GM12878 (cell line): ENCODE results near the gene TRAF3IP3. TPM values are rescaled to one million over a fixed set of nuclear protein-coding genes. Genes with fewer than 3 reads are reported as not detected.

Experiments used
- ATAC-seq: fragments of 200-7000 bp; cut with Tn5 transposase; 3 replicates; pipeline ENCODE4 v1.9.1; 2020; ENCODE audit warnings: mild to moderate bottlenecking, moderate library complexity
- BruUV-seq: library from RNA; stranded (reverse); fragments of 400-500 nt; replicated peaks from 2 replicates; lab custom pipeline; 2021; lab: Mats Ljungman, UMichigan
- CTCF ChIA-PET: fragments of 300-600 bp; sonication (Branson Sonifier 250); formaldehyde crosslinking; extraction: SDS; loops from one replicate; lab custom pipeline; 2021; ENCODE audit warnings: inconsistent platforms; lab: Yijun Ruan, JAX
- POLR2A ChIA-PET: fragments of 350-600 bp; formaldehyde crosslinking; extraction: SDS; loops from one replicate; lab custom pipeline; 2021; ENCODE audit warnings: inconsistent platforms; lab: Charles Lee
- RAD21 ChIA-PET: fragments of 300-600 bp; sonication (Branson Sonifier 250); formaldehyde crosslinking; loops from one replicate; lab custom pipeline; 2023; ENCODE audit warnings: antibody characterized with exemption; ENCODE audit not compliant: unreplicated experiment; lab: Charles Lee
- SMC1A ChIA-PET: fragments of 300-600 bp; sonication (Branson Sonifier 250); formaldehyde crosslinking; loops from one replicate; lab custom pipeline; 2023; ENCODE audit not compliant: unreplicated experiment, uncharacterized antibody; lab: Charles Lee
- DNase-seq: peaks from one replicate; pipeline ENCODE4 v3.0.0-alpha.2; 2011; ENCODE audit warnings: low read depth, low spot score
- FAIRE-seq: peaks from 3 replicates; lab custom pipeline; 2011; peaks lifted over from hg19 to GRCh38; lab: Jason Lieb, UNC
- H2AFZ ChIP-seq: 2 replicates; pipeline ENCODE4 v1.6.0; 2011; ENCODE audit warnings: low read depth, low read length, control low read depth; ENCODE audit not compliant: control insufficient read depth
- H3K27ac ChIP-seq: 2 replicates; pipeline ENCODE4 v1.5.1; 2011; ENCODE audit warnings: control low read depth; ENCODE audit not compliant: control insufficient read depth, insufficient read depth
- H3K27me3 ChIP-seq, 2 experiments: replicated peaks in 1 of 2; 2 replicates each; pipeline versions ENCODE4 v1.6.0 to v1.6.1; 2011; ENCODE audit warnings: low read length in 1 of 2; ENCODE audit not compliant: control insufficient read depth in 2 of 2, insufficient read depth in 2 of 2
- H3K36me3 ChIP-seq, 2 experiments: 2 replicates each; pipeline ENCODE4 v1.5.1; 2011; ENCODE audit warnings: low read length in 1 of 2; ENCODE audit not compliant: control insufficient read depth in 2 of 2, insufficient read depth in 2 of 2
- H3K4me1 ChIP-seq: 2 replicates; pipeline ENCODE4 v1.6.1; 2011; ENCODE audit warnings: mild to moderate bottlenecking, low read length, moderate library complexity, mixed read lengths; ENCODE audit not compliant: control insufficient read depth, insufficient read depth
- H3K4me2 ChIP-seq: 2 replicates; pipeline ENCODE4 v1.6.0; 2011; ENCODE audit warnings: control low read depth; ENCODE audit not compliant: control insufficient read depth, insufficient read depth
- H3K4me3 ChIP-seq: fragments of 200-600 bp; sonication (generic); 2 replicates; pipeline ENCODE4 v1.5.1; 2016
- H3K79me2 ChIP-seq: 2 replicates; pipeline ENCODE4 v1.6.0; 2011; ENCODE audit warnings: low read length; ENCODE audit not compliant: control insufficient read depth, insufficient read depth
- H3K9ac ChIP-seq: 2 replicates; pipeline ENCODE4 v1.8.0; 2011; ENCODE audit warnings: low read length, control low read depth, mixed read lengths; ENCODE audit not compliant: control insufficient read depth, insufficient read depth
- H3K9me3 ChIP-seq: replicated peaks from 3 replicates; pipeline ENCODE4 v1.5.1; 2011; ENCODE audit warnings: mild to moderate bottlenecking, low read length; ENCODE audit not compliant: control insufficient read depth, insufficient read depth
- H4K20me1 ChIP-seq: 2 replicates; pipeline ENCODE4 v1.6.0; 2011; ENCODE audit not compliant: control insufficient read depth, insufficient read depth
- BHLHE40 ChIP-seq, 2 experiments: fragments of 450-650 bp in 1 of 2; IDR thresholded peaks; 2 replicates each; pipeline ENCODE4 v1.6.1; 2011 to 2017; ENCODE audit warnings: low read depth in 2 of 2, borderline replicate concordance in 1 of 2, improper control_type of control experiment in 1 of 2, low read length in 1 of 2, mild to moderate bottlenecking in 1 of 2
- DPF2 ChIP-seq: fragments of 450-650 bp; IDR thresholded peaks from 2 replicates; pipeline ENCODE4 v1.6.1; 2017; ENCODE audit warnings: mild to moderate bottlenecking
- EGR1 ChIP-seq, 2 experiments: IDR thresholded peaks; 1 replicate in 1 of 2; 2 replicates in 1 of 2; pipeline ENCODE4 v1.6.1; 2011 to 2012; ENCODE audit warnings: low read depth in 2 of 2, low read length in 2 of 2, borderline replicate concordance in 1 of 2, mild to moderate bottlenecking in 1 of 2, moderate library complexity in 1 of 2
- ELK1 ChIP-seq: IDR thresholded peaks from 2 replicates; pipeline ENCODE4 v1.6.1; 2012; ENCODE audit warnings: low read depth, low read length, improper control_type of control experiment
- HDAC2 ChIP-seq: fragments of 200-600 bp; sonication (generic); IDR thresholded peaks from 2 replicates; pipeline ENCODE4 v1.6.1; 2017
- MXI1 ChIP-seq: fragments of 150-350 bp; IDR thresholded peaks from 2 replicates; pipeline ENCODE4 v1.6.1; 2011; ENCODE audit warnings: low read depth, mild to moderate bottlenecking, inconsistent platforms, low read length, improper control_type of control experiment
- PAX5 ChIP-seq: IDR thresholded peaks from 2 replicates; pipeline ENCODE4 v1.6.1; 2011; ENCODE audit warnings: low read depth, low read length, borderline replicate concordance
- PBX3 ChIP-seq: IDR thresholded peaks from 2 replicates; pipeline ENCODE4 v1.6.1; 2011; ENCODE audit warnings: mild to moderate bottlenecking, low read depth, low read length, moderate library complexity; ENCODE audit not compliant: insufficient replicate concordance
- SUZ12 ChIP-seq: fragments of 200-600 bp; sonication (generic); IDR thresholded peaks from one replicate; pipeline ENCODE4 v1.6.1; 2018; ENCODE audit warnings: antibody characterized with exemption, mild to moderate bottlenecking; ENCODE audit not compliant: unreplicated experiment
- TCF7 ChIP-seq: IDR thresholded peaks from 2 replicates; pipeline ENCODE4 v1.6.1; 2014; ENCODE audit warnings: antibody characterized with exemption, borderline replicate concordance
- USF1 ChIP-seq: IDR thresholded peaks from 2 replicates; pipeline ENCODE4 v1.6.1; 2011; ENCODE audit warnings: borderline replicate concordance, low read depth, mild to moderate bottlenecking, moderate library complexity, mixed read lengths, low read length; ENCODE audit not compliant: insufficient read depth; ENCODE audit errors: extremely low read length
- ZBTB4 ChIP-seq: fragments of 450-650 bp; formaldehyde crosslinking; IDR thresholded peaks from 2 replicates; pipeline ENCODE4 v1.4.0; 2022; ENCODE audit warnings: mild to moderate bottlenecking, moderate library complexity
- ZNF217 ChIP-seq: fragments of 450-650 bp; IDR thresholded peaks from 2 replicates; pipeline ENCODE4 v1.6.1; 2017; ENCODE audit warnings: antibody characterized with exemption, mild to moderate bottlenecking
- WGBS: methylation state at CpG from one replicate; pipeline ENCODE4 v1.1.6; 2016; ENCODE audit warnings: low lambda C conversion rate; ENCODE audit not compliant: insufficient replicate concordance, insufficient coverage; ENCODE audit errors: missing lambda C conversion rate; 5-methylcytosine and 5-hydroxymethylcytosine counted together
- in situ Hi-C: fragments of 300-500 bp; cut with MboI; formaldehyde crosslinking; loops from 9 replicates; pipeline ENCODE4 v1.14.3; 2018; ENCODE audit warnings: mixed read lengths
- intact Hi-C: fragments of 100-400 bp; cut with micrococcal nuclease; formaldehyde crosslinking; loops from one replicate; pipeline ENCODE4 v1.14.2; 2022; ENCODE audit not compliant: unreplicated experiment
- polyA plus RNA-seq, 11 experiments: library from polyadenylated mRNA; depleted of rRNA in 4 of 11; unstranded in 6 of 11; stranded (reverse) in 5 of 11; fragments of >200 nt; fragmentation: Nextera tagmentation in 4 of 11; fragmentation: Illumina TruSeq in 1 of 11; extraction: Ambion mirVana in 4 of 11; extraction: Trizol in 1 of 11; gene quantifications; 1 replicate in 1 of 11; 2 replicates in 10 of 11; pipeline versions ENCODE4 v1.2.1 to v1.2.3, GENCODE V29; 2011 to 2016; ENCODE audit warnings: inconsistent platforms in 2 of 11, missing spikeins in 2 of 11, low read depth in 1 of 11
- total RNA-seq, 4 experiments: library from RNA; depleted of rRNA in 3 of 4; stranded (reverse); fragments of >200 nt in 3 of 4; fragmentation: Illumina TruSeq in 1 of 4; extraction: Trizol in 1 of 4; gene quantifications; 2 replicates each; pipeline versions ENCODE4 v1.2.1 to v1.2.3, GENCODE V29; 2013 to 2021

TRAF3IP3 gene
- total and polyA plus RNA-seq, 10 of the 15 experiments (the other 5 are each of a cell fraction or from before 2014, with no cell fraction given) = 61.6 to 121 (median 96.5) TPM

DNA sequence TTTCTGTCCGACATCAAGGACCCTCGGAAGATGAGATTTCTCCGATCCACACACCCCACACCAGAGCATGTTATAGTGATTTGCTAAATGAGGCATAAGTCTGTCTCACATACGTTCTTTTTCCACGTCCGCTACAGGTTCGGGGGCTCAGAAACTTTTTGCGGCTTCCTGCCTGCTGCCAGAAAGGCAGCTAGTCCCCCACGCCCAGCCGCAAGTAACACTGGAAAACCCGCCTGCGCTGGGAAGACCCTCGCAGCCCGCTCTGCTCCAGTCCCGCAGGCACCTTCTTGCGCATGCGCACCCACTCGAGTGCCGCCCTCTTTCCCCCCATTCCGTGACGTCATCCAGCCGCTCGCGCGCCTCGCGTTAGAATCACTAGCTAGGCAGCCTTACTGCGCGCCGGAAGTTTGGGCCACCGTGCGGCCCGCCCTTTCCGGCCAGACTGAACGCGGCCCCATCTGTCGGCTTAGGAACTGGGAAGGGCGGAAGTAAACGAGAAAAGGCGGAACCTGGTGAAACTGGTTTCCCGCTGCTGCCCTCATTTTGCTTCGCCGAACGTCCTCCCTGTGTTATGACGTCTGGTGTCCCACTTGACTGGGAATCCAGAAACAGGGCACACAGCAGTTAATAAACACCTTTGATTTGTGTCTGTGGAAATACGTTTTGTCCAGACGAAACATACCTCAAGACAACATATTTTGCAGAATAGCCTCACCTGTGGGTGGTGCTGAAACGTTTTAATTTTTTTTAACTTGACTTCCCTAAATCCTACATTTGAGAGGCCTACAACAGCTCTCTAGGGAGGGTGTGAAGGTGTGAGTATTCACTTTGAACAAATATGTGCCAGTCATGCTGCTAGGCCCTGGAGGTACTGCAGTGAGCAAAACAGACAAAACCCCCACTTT, 28.7 kb downstream of the TRAF3IP3 start, which contains the start of gene C1orf74 (continued):
- TF ChIP-seq BHLHE40 (IDR thresholded peaks at IDR 0.05; ENCODE audit: borderline replicate concordance in 1 of 2, low read depth in 2 of 2, low read length in 1 of 2) (peak in 1 of 2 experiments; percentile 62; a peak in 1 of 4 replicates), ELK1 (peak; percentile 58; the same call in 1 of the 2 replicates), EGR1 (IDR thresholded peaks at IDR 0.05; ENCODE audit: borderline replicate concordance in 1 of 2, low read depth in 2 of 2, low read length in 2 of 2) (0 out of 3 replicates have a peak, but pooled peaks of 1 of the 2 experiments have one; percentile 29), HDAC2 (no peak), DPF2 (peak; percentile 41; the same call in 1 of the 2 replicates), ZNF217 (no peak), SUZ12 (no peak)

GRCh38 chr1:209785592-209785991, 29.7 kb downstream of the TRAF3IP3 start:
- CTCF ChIA-PET = interaction anchor here (0.6 to 6.0 kb wide), 10 partner anchors 11 to 133 kb away, joined by 3 to 72 read pairs (median 6); partner anchors contain the start of gene UTP25
- intact Hi-C loops (loop anchor here (2.0 kb wide), 2 partner anchors 29 to 41 kb away; partner anchors contain the start of genes TRAF3IP3 and UTP25), in situ Hi-C loops (no loop called here)
- RAD21 ChIA-PET = interaction anchor here (1.4 to 2.9 kb wide), 2 partner anchors 18 to 42 kb away, joined by 3 to 16 read pairs; partner anchors contain the start of gene UTP25
- Histone ChIP-seq H3K79me2 (peaks cover 7% of the 10 kb centered on the region), H3K4me3 (no peak overlapping the region), H3K27me3 (no peaks in the 10 kb centered on the region; a peak in 1 of 4 replicates), H2AFZ (no peak overlapping the region), H3K36me3 (no peaks in the 10 kb centered on the region; a peak in 1 of 4 replicates), H3K9ac (no peak overlapping the region), H3K27ac (no peak overlapping the region), H3K4me2 (no peak overlapping the region), H3K4me1 (0 out of 2 replicates have a peak, but pooled peaks cover 2% of the 10 kb centered on the region), H3K9me3 (no peaks in the 10 kb centered on the region; the same call in 1 of the 3 replicates), H4K20me1 (no peaks in the 10 kb centered on the region)
- POLR2A ChIA-PET = interaction anchor here (1.6 to 3.5 kb wide), 3 partner anchors 10 to 30 kb away, joined by 4 to 24 read pairs (median 5); no protein-coding TSS in a partner anchor
- DNase-seq (no peak), ATAC-seq (no peak), FAIRE-seq (no peak)
- no TSS peak for BruUV-seq
- 100% methylated on average over 4 of the region's 4 CpGs for WGBS
- SMC1A ChIA-PET = interaction anchor here (1.0 to 4.1 kb wide), 7 partner anchors 11 to 39 kb away, joined by 3 to 31 read pairs (median 16); no protein-coding TSS in a partner anchor
- TF ChIP-seq ZBTB4 (CRISPR knock-in tag) (no peak), TCF7 (no peak), USF1 (no peak), PAX5 (no peak), PBX3 (no peak), MXI1 (no peak)
